GM18519 (cell line): Measurements from ENCODE around the gene ELMOD3.
"Not testable (repeated sequence)": the region's sequence is repeated elsewhere in the genome, so short reads cannot be mapped to it uniquely, and the experiment has no call there.

ENCODE experiments used
- ATAC-seq: cut with Tn5 transposase; IDR thresholded peaks from one replicate; pipeline ENCODE4 v1.9.1; 2021; ENCODE audit warnings: mild to moderate bottlenecking, moderate library complexity; ENCODE audit not compliant: unreplicated experiment, low FRiP score

ELMOD3 gene

DNA sequence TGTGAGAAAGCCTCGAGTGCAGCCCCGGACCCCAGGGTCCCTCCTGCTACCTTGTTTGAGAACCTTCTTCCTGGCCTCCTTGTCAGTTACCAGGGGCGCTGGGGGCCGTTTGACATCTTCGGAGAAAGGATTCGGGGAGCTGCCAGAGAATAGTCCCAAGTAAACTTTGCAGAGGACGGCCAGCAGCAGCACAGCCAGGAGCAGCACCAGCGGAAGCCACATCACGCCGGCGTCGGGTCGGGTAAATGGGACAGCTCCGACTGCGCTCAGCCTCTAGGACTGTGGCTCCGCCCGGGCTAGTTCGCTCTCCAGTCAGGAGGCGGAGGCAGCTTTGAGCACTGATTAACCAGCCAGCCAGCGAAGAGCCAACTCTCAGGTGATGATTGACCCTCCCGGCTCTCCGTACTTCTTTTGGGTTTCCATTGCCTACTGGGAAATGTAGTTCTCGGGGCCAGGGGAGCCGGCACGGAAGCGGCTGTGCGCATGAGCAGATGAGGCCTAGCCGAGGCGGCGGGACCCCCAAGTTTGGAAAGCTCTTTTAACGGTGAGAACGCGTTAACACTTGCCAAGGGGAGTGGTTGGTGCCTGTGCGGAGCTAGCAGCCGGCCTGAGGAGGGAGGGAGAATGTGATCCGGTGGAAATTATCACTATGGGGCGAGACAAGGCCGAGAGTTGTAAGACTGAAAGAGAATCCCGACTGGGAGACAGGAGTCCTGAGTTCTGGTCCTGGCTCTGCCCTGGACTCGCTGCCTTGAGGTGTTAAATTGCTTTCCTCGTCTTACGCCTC, at the start of gene ELMOD3, which contains the start of gene RETSAT:
TSS of gene ELMOD3 (plus strand) at position 484 of the 787 bp plus-strand sequence. CDS start 2,430 bp downstream, outside the sequence.
TSS of gene RETSAT (minus strand) at position 243 of the 787 bp plus-strand sequence. CDS start at position 222, 21 bp downstream.
- ATAC-seq: peak; percentile 93

DNA sequence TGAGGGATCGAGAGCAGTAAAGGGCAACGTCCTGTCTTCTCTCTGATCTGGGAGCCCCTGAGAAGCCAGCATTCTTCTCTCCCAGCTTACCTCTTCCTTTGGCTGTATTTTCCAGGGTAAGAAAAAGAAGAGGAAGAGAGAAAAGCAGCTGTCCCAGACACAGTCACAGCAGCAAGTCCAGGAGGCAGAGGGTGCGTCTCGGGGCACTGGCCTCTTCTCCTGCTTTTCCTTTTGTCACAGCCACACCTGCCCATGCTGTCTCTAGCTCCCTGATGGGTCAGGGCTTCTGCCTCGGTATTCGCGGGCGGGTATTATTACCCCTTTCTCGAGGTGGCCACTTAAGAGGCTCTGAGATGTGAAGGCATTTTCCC, 47.1 kb upstream of the ELMOD3 start:
- ATAC-seq: no peak

DNA sequence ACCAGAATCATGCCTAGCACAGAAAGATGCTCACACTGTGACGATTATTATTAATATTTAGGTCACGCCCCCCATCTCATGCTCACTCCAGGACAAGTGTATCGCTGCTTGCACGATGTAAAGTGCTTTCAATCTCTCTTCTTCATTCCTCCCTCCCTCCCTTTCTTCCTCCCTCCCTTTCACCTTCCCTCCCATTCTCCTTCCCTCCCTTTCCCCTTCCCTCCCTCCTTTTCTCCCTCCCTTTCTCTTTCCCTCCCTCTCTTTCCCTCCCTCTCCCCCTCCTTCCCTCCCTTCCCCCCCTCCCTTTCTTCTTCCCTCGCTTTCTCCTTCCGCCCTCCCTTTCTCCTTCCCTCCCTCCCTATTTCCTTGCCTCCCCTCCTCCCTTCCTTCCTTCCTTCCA, 46.4 kb upstream of the ELMOD3 start:
- ATAC-seq: no peak

DNA sequence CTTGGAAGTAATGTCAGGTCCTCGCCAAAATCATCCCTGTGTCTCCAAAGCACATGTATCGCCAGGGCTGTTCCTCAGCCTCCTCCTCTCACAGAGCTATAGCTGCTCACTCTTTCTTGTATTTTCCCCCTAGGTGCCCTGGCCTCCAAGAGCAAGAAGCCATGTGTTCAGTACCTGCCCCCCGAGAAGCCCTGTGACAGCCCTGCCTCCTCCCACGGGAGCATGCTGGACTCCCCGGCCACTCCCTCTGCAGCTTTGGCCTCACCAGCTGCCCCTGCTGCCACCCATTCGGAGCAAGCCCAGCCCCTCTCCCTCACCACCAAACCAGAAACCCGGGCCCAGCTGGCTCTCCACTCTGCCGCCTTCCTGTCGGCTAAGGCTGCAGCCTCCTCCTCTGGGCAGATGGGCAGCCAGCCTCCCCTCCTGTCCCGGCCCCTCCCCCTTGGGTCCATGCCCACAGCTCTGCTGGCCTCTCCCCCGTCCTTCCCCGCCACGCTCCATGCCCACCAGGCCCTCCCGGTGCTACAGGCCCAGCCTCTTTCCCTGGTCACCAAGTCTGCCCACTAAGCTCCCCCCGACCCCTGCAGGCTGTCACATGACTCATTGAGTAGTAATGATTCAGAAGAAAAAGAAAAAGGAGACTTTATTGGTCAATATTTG, 45.5 kb upstream of the ELMOD3 start:
- ATAC-seq: no peak

DNA sequence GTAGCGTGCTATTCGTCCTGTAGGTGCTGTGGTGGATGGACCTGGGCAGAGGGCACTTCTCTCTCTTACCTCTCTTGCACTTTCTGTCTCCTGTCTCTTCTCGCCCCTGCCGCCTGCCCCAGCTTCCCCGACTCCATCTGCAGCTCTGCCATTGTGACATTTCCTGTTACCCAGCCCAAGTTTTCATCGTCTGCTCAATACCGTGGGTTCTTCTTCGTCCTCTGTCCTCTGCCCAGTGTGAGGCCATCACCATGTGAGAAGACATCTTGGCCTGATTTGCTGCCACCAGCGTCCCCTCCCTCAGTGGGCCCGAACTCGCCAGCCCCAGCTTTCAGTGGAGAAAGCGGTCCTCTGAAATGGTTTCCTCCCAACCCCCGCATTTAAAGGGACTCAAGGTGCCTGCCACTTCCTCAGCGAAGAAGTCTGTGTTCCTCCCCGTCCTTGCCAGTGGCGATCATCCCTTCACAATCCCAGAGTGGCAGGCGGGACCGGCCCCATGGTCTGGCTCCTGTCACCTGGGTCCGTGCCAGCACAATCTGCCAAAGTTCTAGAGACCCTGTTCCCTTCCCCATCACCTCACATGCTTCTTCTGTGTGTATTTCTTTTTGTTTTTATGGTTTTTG, 44.8 kb upstream of the ELMOD3 start:
- no peak for ATAC-seq

DNA sequence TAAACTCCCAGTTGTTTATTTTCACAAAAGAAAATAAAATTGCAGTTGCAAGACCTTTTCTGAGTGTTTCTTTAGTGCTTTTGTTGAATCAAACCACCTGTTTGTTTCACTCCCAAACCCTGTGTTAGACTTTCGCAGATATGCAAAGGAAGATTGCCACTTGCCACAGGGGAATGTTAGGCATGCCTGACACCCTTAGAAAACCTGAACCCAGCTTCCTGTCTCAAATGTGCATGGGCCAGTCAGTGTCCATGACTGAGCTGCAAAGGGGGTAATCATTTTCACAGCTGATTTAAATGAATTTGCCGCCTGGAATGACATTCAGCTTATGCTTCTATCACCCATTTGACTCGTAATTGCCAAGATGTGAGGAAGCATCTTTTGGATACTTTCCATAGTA, 44.2 kb upstream of the ELMOD3 start:
- no peak for ATAC-seq

DNA sequence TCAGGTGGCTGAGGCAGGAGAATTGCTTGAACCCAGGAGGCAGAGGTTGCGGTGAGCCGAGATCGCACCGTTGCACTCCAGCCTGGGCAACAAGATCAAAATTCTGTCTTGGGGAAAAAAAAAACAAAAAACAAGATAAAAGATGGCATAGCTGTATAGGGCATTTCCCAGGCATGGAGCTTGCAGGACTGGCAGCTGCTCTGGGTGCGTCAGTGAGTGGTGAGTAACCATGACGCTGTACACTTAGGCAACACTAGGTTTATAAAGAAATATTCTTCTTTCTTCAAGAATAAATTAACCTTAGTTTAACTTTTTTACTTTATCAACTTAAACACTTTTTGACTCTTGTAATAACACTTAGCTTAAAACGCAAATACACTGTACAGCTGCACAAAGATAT, 42.2 kb upstream of the ELMOD3 start:
- ATAC-seq: no peak

DNA sequence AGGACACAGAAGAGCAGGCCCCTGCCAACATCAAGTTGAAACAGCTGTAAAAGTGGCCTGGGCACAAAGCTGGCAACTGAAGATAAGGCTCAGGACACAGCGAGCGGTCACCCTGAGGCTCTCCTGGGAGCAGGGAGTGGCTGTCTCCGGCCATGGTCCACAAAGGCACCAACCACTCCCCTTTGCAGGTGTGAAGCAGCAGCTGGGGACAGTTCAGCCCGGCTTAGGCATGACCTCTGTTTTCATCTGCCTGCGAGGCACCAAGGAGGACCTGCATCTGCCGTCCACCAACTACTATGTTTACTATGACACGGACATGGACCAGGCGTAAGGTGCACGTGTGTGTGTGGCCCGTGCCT, 39.7 kb upstream of the ELMOD3 start:
- ATAC-seq: no peak

DNA sequence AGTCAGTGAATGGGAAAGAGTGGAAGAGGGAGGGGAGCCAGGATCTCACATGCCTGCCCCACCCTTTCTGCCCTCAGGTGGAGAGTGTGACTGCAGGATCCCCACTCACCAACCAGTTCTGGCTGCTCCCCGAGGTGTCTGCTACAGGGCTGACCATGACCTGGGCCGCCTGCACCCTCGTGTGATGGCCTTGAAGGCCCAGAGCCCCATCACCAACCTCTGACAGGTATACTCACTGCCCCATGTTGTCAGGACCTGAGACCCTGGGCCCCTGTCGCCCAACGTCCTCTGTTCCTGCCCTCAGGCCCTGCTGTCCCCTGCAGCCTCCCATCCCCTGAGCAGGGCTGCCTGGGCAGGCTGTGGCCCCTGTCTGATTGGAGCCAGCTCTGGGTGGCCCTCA, 38.6 kb upstream of the ELMOD3 start:
- ATAC-seq: not testable (repeated sequence)

DNA sequence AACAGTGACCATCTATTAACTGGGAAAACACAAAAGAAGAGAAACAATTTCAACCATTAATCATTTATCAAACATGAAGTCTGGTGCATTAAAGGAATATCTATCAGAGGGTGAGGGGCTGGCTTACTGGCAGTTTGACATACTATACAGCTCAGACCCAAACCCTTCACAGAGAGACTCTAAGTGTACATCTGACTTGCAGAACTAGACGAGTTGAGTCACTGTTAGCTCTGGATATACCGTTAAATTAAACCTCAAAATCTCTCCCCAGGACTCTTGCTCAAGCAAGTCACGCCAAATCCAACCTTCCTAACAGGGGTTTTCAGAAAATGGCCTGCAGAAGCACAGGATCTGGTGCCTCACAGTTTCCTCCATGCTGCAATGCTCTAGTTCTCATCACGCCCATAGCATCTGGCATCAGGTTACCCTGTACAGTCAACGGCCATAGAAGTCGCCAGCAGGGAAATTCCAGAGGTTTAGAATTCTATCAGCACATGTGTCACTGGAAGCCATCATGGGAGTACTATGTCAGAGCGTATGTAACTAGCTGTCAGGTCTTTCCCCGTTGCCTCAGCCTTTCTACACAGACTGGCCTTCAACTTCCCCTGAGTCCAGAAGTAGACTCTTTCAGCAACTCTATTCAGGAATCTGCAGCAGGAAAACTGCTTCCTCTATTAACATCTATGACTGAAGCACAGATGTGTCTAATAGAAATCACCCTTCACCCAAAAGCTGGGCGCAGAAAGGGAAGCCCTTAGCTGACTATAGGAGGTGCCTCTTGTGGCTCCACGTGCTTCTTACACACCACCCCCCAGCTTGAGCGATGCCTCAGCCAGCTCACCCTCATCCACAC, 36.1 kb upstream of the ELMOD3 start:
- no peak for ATAC-seq

DNA sequence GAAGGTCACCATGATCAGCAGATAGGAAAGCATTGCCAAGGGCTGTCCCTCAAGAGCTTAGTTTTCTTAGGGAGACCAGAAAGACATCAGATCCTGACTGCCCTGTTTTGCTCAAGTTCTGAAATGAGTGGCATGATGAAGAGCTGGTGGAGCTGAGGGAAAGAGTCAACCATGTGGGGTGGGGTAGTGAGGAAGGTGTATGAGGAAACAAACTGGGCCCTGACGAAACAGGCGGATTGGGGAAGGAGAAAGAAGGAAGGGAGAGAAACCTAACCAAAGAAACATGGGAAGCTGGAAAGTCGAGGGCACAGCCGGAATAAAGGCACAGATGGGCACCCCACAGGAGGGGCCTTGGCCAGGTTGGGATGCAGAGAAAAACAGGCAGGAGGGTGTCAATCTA, 34.8 kb upstream of the ELMOD3 start:
- no peak for ATAC-seq

DNA sequence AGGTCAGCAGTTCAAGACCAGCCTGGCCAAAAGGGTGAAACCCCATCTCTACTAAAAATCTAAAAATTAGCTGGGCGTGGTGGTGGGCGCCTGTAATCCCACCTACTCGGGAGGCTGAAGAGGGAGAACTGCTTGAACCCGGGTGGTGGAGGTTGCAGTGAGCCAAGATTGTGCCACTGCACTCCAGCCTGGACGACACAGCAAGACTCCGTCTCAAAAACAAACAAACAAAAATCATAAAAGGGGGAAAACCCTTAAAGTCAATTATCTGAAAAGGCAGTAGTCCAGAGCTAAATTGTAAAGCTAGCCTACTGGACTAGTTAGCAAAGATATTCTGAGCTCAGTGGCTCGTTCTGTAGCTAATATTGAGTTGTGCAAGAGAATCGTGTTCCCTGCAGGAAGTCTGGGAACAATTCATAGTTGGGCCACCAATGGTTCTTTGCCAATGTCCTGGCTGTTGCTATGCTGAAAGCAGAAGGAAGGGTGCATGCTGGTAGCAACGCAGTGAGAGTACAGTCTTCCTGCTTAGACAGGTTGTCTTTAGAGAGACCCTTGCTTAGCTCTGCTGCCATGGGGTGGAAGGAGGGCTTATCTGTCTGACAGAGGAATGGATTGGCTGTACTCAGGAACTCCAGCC, 31.1 kb upstream of the ELMOD3 start:
- ATAC-seq: no peak

DNA sequence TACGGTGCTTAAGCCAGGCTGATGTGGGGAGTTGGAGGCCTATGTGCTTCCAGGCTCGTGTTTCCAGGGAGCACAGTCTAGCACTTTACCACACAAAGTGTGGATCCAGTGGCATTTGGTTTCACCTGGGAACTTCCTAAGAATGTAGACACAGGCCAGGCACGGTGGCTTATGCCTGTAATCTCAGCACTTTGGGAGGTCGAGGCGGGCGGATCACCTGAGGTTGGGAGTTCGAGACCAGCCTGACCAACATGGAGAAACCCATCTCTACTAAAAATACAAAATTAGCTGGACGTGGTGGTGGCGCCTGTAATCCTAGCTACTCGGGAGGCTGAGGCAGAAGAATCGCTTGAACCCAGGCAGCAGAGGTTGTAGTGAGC, 30.6 kb upstream of the ELMOD3 start:
- ATAC-seq: not testable (repeated sequence)

DNA sequence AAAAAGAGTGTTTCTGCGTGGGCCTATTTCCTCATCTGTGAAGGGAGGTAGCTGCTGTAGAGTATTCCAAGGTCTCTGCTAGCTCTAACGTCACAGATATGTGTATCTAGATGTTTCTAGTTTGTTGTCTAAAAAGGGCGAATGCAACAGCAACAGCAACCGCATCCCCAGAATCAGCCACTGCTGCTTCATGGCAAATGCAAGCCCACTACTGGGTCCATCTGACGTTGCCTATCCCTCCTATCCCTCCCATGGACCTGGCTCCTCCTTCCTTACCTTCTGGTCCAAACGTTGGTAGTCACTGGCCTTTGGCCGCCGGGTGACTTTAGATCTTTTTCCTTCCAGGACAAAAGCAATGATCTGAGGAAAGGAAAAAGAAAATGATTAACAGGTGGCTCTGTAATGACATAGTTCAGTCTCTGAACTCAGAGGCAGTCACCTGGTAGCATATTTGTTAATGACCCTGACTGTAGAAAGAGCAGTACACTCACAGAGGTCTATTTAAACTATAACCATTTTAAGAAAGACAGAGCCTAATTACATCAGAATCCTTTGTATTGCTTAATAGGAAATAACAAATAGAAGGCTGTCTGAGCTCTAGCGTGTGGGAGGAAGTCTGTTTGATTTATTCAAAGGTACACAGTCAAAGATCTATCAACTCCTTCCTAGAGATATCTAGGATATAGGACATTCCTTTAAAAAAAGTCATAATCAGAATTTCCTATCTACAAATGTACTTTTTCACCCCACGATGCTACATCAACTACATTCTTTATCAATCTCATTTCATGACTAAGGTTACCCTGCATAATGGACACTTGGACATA, 29.7 kb upstream of the ELMOD3 start:
- no peak for ATAC-seq

DNA sequence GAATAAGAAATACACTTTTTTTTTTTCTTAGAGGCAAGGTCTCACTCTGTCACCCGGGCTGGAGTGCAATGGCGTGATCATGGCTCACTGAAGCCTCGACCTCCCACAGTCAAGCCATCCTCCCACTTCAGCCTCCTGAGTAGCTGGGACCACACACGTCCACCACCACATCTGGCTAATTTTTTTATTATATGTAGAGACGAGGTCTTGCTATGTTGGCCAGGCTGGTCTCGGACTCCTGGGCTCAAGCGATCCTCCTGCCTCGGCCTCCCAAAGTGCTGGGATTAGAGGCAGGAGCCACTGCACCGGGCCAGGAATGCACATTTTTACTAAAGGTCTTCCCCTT, 29.1 kb upstream of the ELMOD3 start:
- no peak for ATAC-seq

DNA sequence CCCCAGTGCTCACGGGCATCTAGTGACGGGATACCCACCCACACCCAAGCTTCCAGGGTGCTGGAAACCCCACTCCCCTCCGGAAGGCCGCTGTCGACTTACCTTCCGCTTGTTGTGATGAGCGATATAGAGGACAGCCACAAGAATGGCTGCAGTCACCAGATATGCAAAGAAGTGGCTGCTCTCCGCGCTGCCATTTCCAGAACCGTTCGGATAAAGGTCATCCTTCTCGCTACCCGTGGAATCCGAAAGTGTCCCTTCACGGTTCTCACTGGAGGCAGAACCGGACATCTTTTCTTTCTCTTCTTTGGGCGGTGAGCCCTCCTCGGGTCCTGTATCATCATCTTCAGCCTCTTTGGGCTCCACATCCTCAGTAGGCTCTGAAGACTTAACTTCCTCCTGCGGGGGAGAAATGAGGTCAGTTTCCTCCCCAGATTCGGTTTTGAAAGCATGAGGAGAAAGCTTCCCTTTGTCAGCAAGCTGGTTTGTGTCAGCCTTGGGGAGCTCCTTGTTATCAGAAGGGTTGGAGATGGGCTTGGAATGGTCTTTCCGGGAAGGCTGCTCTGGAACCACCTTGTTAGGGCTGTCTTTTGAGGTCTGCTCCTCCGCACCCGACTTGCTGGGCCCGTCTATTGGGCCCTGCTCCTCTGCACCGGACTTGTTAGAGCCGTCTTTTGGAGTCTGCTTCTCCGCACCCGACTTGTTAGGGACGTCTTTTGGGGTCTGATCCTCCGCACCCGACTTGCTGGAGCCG, 28.0 kb upstream of the ELMOD3 start:
- no peak for ATAC-seq

DNA sequence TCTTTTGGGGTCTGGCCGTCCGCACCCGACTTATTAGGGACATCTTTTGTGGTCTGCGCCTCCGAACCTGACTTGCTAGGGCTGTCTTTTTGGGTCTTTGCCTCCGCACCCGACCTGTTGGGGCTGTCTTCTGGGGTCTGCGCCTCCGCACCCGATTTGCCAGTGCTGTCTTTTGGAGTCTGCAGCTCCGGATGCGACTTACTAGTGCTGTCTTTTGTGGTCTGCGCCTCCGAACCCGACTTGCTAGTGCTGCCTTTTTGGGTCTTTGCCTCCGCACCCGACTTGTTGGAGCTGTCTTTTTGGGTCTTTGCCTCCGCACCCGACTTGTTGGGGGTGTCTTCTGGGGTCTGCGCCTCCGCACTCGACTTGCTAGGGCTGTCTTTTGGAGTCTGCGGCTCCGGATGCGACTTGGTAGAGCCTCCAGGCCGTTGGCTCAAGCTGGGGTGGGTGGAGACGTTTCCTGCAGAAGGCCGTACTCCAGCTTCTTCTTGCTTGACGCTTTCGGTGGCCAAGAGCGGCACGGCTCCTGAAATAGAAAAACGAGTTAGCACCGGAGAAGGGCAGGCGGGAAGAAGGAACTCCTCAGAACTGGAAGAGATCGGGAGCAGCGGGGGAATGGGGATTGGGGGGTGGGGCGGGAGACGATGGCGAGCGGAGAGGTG, 27.3 kb upstream of the ELMOD3 start:
- no peak for ATAC-seq

DNA sequence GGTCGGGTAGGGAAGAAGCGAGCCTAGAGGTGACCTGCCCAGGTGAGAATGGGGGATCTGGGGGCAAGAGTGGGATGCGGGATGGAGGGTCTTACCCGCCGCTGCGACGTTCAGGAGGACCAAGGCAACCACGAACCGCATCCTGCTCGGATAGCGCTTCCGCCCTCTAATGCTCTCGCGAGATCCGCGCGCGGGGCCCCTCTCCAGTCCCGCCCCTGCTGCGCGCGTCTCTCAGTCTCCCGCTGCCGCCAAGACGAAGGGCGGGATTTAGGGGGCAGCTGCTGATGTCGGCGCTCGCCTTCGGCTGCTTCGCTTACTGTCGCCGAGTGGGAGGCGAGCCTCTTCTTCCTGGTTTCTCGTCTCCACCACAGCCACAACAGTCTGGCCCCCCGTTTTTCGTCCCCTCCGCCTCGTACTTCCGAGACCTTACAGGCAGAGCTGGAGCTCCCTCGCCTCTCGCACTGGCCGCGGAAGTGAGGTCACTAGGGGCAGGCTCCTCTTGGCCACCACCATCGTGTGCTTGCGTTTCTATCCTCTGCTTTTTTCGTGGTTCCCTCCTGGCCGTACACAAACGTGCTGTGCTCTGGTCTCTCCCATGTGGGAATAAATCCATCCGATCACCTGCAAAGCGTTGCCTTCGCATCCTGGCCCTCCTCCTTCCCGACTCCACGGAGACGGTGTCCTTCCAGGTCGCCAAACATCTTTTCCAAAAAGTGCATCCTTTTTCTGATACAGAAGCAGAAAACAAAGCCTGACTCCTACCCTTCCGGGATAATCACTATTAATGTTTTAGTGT, 26.5 kb upstream of the ELMOD3 start, which contains the start of gene TGOLN2:
TSS of gene TGOLN2 (minus strand) at position 168 of the 796 bp plus-strand sequence. CDS start at position 141, 27 bp downstream.
- ATAC-seq: peak; percentile 73
